Parathyroid adenoma (tissue), 2 donors: Measurements from ENCODE around the gene OR4D6.

ENCODE experiments used
- H2AFZ ChIP-seq: fragments of 300-600 bp; sonication (generic); one replicate; pipeline ENCODE4 v1.7.0; 2017; ENCODE audit warnings: antibody characterized with exemption, mild to moderate bottlenecking
- H3K27ac ChIP-seq: fragments of 300-600 bp; sonication (generic); one replicate; pipeline ENCODE4 v1.7.0; 2017
- H3K27me3 ChIP-seq: fragments of 300-600 bp; sonication (generic); one replicate; pipeline ENCODE4 v1.7.0; 2017; ENCODE audit warnings: low read length; ENCODE audit not compliant: control insufficient read depth, insufficient read depth
- H3K36me3 ChIP-seq: fragments of 300-600 bp; sonication (generic); one replicate; pipeline ENCODE4 v1.7.0; 2017; ENCODE audit warnings: low read length; ENCODE audit not compliant: control insufficient read depth, insufficient read depth
- H3K4me1 ChIP-seq: fragments of 300-600 bp; sonication (generic); one replicate; pipeline ENCODE4 v1.7.0; 2017; ENCODE audit warnings: control low read depth
- H3K4me2 ChIP-seq: fragments of 300-600 bp; sonication (generic); one replicate; pipeline ENCODE4 v1.7.0; 2017; ENCODE audit warnings: low read length
- H3K4me3 ChIP-seq: fragments of 300-600 bp; sonication (generic); one replicate; pipeline ENCODE4 v1.7.0; 2017; ENCODE audit warnings: low read depth, low read length
- H3K79me2 ChIP-seq: fragments of 300-600 bp; sonication (generic); one replicate; pipeline ENCODE4 v1.7.0; 2017; ENCODE audit warnings: control low read depth
- H3K9ac ChIP-seq: fragments of 300-600 bp; sonication (generic); one replicate; pipeline ENCODE4 v1.7.0; 2017; ENCODE audit warnings: mild to moderate bottlenecking
- H3K9me3 ChIP-seq: fragments of 300-600 bp; sonication (generic); one replicate; pipeline ENCODE4 v1.7.0; 2017; ENCODE audit warnings: low read length; ENCODE audit not compliant: control insufficient read depth
- CTCF ChIP-seq: fragments of 300-600 bp; sonication (generic); IDR thresholded peaks from one replicate; pipeline ENCODE4 v1.7.0; 2017; ENCODE audit warnings: antibody characterized with exemption, mild to moderate bottlenecking
- donor health status: primary hyperparathyroidism.

Gene OR4D6

DNA sequence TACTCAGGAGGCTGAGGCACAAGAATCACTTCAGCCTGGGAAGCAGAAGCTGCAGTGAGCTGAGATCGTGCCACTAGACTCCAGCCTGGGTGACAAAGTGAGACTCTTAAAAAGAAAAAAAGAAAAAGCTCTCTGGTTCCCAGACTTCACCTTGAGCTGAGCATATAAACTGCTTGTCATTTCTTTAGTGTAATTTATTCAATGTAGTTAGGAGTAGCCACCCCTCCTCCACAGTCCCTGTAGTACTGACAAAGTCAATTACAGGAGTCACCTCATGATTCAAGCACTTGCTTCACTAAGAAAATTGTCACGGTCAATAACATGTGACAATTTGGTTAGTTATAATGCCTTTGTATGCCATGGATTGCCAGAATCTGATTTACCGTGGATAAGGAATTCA lies 23.6 kb downstream of the OR4D6 start:
- H3K4me1 ChIP-seq, result no peaks in the 10 kb centered on the region
- no peak overlapping the region for H3K4me3 ChIP-seq
- no peaks in the 10 kb centered on the region for H3K9me3 ChIP-seq
- H3K4me2 ChIP-seq, result no peak overlapping the region
- H3K9ac ChIP-seq, result no peak overlapping the region
- H3K27me3 ChIP-seq, result no peaks in the 10 kb centered on the region
- no peak for TF ChIP-seq CTCF
- no peaks in the 10 kb centered on the region for H3K36me3 ChIP-seq
- H2AFZ ChIP-seq, result no peak overlapping the region
- no peaks in the 10 kb centered on the region for H3K79me2 ChIP-seq
- no peak overlapping the region for H3K27ac ChIP-seq

- no peak for TF ChIP-seq CTCF
- H2AFZ ChIP-seq, result no peak overlapping the region
- H3K9me3 ChIP-seq, result no peaks in the 10 kb centered on the region
- H3K4me3 ChIP-seq, result no peak overlapping the region
- H3K27ac ChIP-seq, result no peak overlapping the region
- H3K79me2 ChIP-seq, result no peaks in the 10 kb centered on the region
- H3K27me3 ChIP-seq, result no peaks in the 10 kb centered on the region
- no peaks in the 10 kb centered on the region for H3K36me3 ChIP-seq
- no peak overlapping the region for H3K4me2 ChIP-seq
- no peaks in the 10 kb centered on the region for H3K4me1 ChIP-seq
- no peak overlapping the region for H3K9ac ChIP-seq
Observed at GRCh38 chr11:59501931-59502330, 45.2 kb downstream of the OR4D6 start.

GRCh38 chr11:59503276-59503675 lies 46.5 kb downstream of the OR4D6 start, which contains the start of gene OR4D11:
TSS of gene OR4D11 (plus strand) at chr11:59503576. CDS start at chr11:59503576, 0 bp downstream.
- no peak within 1 kb of the TSS for H3K9ac ChIP-seq
- no peak within 1 kb of the TSS for H3K4me2 ChIP-seq
- H3K4me1 ChIP-seq, result no peaks in the 10 kb centered on the region
- H3K9me3 ChIP-seq, result no peaks in the 10 kb centered on the region
- no peaks in the 10 kb centered on the region for H3K79me2 ChIP-seq
- H3K27me3 ChIP-seq, result no peaks in the 10 kb centered on the region
- no peak for TF ChIP-seq CTCF
- no peak within 1 kb of the TSS for H3K27ac ChIP-seq
- no peak within 1 kb of the TSS for H3K4me3 ChIP-seq
- H3K36me3 ChIP-seq, result no peaks in the 10 kb centered on the region
- H2AFZ ChIP-seq, result no peak within 1 kb of the TSS
